HEK293 (cell line): ENCODE data around the gene PCSK1.

ENCODE experiments used
- CTCF ChIA-PET: fragments of 350-600 bp; formaldehyde crosslinking; extraction: SDS; loops from one replicate; lab custom pipeline; 2021; ENCODE audit warnings: antibody characterized with exemption; lab: Yijun Ruan, JAX
- POLR2A ChIA-PET: fragments of 300-600 bp; formaldehyde crosslinking; extraction: SDS; loops from one replicate; lab custom pipeline; 2020; ENCODE audit warnings: antibody characterized with exemption, inconsistent platforms; lab: Yijun Ruan, JAX
- H3K27ac ChIP-seq: fragments of 200-500 bp; sonication (Bioruptor generic); 2 replicates; pipeline ENCODE4 v1.5.1; 2014; ENCODE audit warnings: low read depth, low read length, control low read depth, inconsistent platforms; ENCODE audit errors: extremely low read depth
- H3K36me3 ChIP-seq, 2 experiments: fragments of 200-500 bp in 1 of 2; sonication (Bioruptor generic) in 1 of 2; 1 replicate in 1 of 2; 2 replicates in 1 of 2; pipeline ENCODE4 v1.5.1; 2014 to 2017; ENCODE audit warnings: inconsistent platforms in 2 of 2, low read length in 2 of 2; ENCODE audit not compliant: control insufficient read depth in 2 of 2, insufficient read depth in 1 of 2
- H3K4me1 ChIP-seq: fragments of 200-500 bp; sonication (Bioruptor generic); 2 replicates; pipeline ENCODE4 v1.5.1; 2014; ENCODE audit warnings: mild to moderate bottlenecking, low read length, inconsistent platforms; ENCODE audit not compliant: control insufficient read depth, insufficient read depth
- H3K4me3 ChIP-seq: 2 replicates; pipeline ENCODE4 v1.5.1; 2011; ENCODE audit warnings: low read depth, mild to moderate bottlenecking, control low read depth, low read length, moderate library complexity
- H3K9me3 ChIP-seq: fragments of 200-500 bp; sonication (Bioruptor generic); 2 replicates; pipeline ENCODE4 v1.5.1; 2014; ENCODE audit warnings: low read depth, low read length, inconsistent platforms; ENCODE audit not compliant: control insufficient read depth, insufficient read depth
- BCL11A ChIP-seq: fragments of 450-650 bp; formaldehyde crosslinking; IDR thresholded peaks from 2 replicates; pipeline ENCODE4 v1.5.1; 2016; ENCODE audit warnings: low read depth, missing biosample characterization, missing genetic modification characterization
- GLIS1 ChIP-seq: fragments of 450-650 bp; formaldehyde crosslinking; IDR thresholded peaks from 2 replicates; pipeline ENCODE4 v1.5.1; 2016; ENCODE audit warnings: missing biosample characterization, missing genetic modification characterization
- HIC1 ChIP-seq: fragments of 450-650 bp; formaldehyde crosslinking; IDR thresholded peaks from 2 replicates; pipeline ENCODE4 v1.5.1; 2016; ENCODE audit warnings: missing biosample characterization, missing genetic modification characterization
- KLF7 ChIP-seq: fragments of 450-650 bp; formaldehyde crosslinking; IDR thresholded peaks from 2 replicates; pipeline ENCODE4 v1.5.1; 2016; ENCODE audit warnings: missing biosample characterization, missing genetic modification characterization, borderline replicate concordance
- OVOL3 ChIP-seq: fragments of 450-650 bp; formaldehyde crosslinking; IDR thresholded peaks from 2 replicates; pipeline ENCODE4 v1.5.1; 2016; ENCODE audit warnings: missing biosample characterization, missing genetic modification characterization
- PRDM6 ChIP-seq: fragments of 450-650 bp; formaldehyde crosslinking; IDR thresholded peaks from 2 replicates; pipeline ENCODE4 v1.5.1; 2017; ENCODE audit warnings: missing biosample characterization, missing genetic modification characterization
- RBAK ChIP-seq: fragments of 450-650 bp; formaldehyde crosslinking; IDR thresholded peaks from 2 replicates; pipeline ENCODE4 v1.5.1; 2016; ENCODE audit warnings: missing biosample characterization, missing genetic modification characterization
- REPIN1 ChIP-seq: fragments of 450-650 bp; formaldehyde crosslinking; IDR thresholded peaks from 2 replicates; pipeline ENCODE4 v1.5.1; 2017; ENCODE audit warnings: missing biosample characterization, missing genetic modification characterization, low read depth
- REST ChIP-seq: fragments of 450-650 bp; formaldehyde crosslinking; IDR thresholded peaks from 2 replicates; pipeline ENCODE4 v1.5.1; 2016; ENCODE audit warnings: missing biosample characterization, missing genetic modification characterization
- TSHZ1 ChIP-seq: fragments of 450-650 bp; formaldehyde crosslinking; IDR thresholded peaks from 2 replicates; pipeline ENCODE4 v1.5.1; 2016; ENCODE audit warnings: missing biosample characterization, missing genetic modification characterization, borderline replicate concordance
- ZBTB8A ChIP-seq: fragments of 450-650 bp; formaldehyde crosslinking; IDR thresholded peaks from 2 replicates; pipeline ENCODE4 v1.5.1; 2016; ENCODE audit warnings: missing biosample characterization, missing genetic modification characterization
- ZNF114 ChIP-seq: fragments of 450-650 bp; formaldehyde crosslinking; IDR thresholded peaks from 2 replicates; pipeline ENCODE4 v1.5.0; 2017; ENCODE audit warnings: missing biosample characterization, missing genetic modification characterization
- ZNF19 ChIP-seq: fragments of 450-650 bp; formaldehyde crosslinking; IDR thresholded peaks from 2 replicates; pipeline ENCODE4; 2016; ENCODE audit warnings: missing biosample characterization, missing genetic modification characterization, low read depth
- ZNF335 ChIP-seq: fragments of 450-650 bp; formaldehyde crosslinking; conservative IDR thresholded peaks from 2 replicates; pipeline ENCODE4 v1.5.1; 2016; ENCODE audit warnings: missing biosample characterization, missing genetic modification characterization
- ZNF341 ChIP-seq: fragments of 450-650 bp; formaldehyde crosslinking; IDR thresholded peaks from 2 replicates; pipeline ENCODE4; 2016; ENCODE audit warnings: low read depth, missing biosample characterization, missing genetic modification characterization
- ZNF473 ChIP-seq: fragments of 450-650 bp; formaldehyde crosslinking; IDR thresholded peaks from 2 replicates; pipeline ENCODE4 v1.5.1; 2017; ENCODE audit warnings: missing biosample characterization, missing genetic modification characterization
- ZNF549 ChIP-seq: fragments of 450-650 bp; IDR thresholded peaks from 2 replicates; pipeline ENCODE4 v1.5.1; 2018; ENCODE audit warnings: missing biosample characterization, missing genetic modification characterization, mild to moderate bottlenecking, inconsistent platforms, moderate library complexity
- ZNF561 ChIP-seq: fragments of 450-650 bp; IDR thresholded peaks from 2 replicates; pipeline ENCODE4 v1.5.1; 2018; ENCODE audit warnings: missing biosample characterization, missing genetic modification characterization, borderline replicate concordance
- ZNF707 ChIP-seq: fragments of 450-650 bp; formaldehyde crosslinking; IDR thresholded peaks from 2 replicates; pipeline ENCODE4 v1.5.1; 2016; ENCODE audit warnings: missing biosample characterization, missing genetic modification characterization
- ZNF791 ChIP-seq: fragments of 450-650 bp; formaldehyde crosslinking; IDR thresholded peaks from 2 replicates; pipeline ENCODE4 v1.5.1; 2016; ENCODE audit warnings: missing biosample characterization, missing genetic modification characterization
- ZNF843 ChIP-seq: fragments of 450-650 bp; formaldehyde crosslinking; IDR thresholded peaks from 2 replicates; pipeline ENCODE4 v1.5.1; 2016; ENCODE audit warnings: missing biosample characterization, missing genetic modification characterization

PCSK1 gene

DNA sequence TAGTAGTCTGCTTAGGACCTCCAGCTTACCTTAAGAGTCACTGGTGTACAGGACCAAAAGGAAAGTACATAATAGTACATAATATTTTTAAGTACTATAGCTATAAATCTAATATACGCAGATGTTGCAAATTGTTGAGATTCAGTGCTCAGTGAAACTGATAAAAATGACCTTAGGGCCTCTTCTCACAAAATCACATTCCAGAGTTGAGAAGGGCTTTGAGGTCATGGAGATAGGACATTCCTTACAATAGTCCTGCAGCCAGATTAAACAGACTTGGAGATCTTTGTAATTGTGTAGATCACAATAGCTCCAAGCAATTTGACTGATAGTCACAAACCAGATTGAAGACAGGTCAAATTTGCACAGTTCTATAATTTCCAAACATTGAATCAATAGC, 37.7 kb upstream of the PCSK1 start (continued):
- TF ChIP-seq TSHZ1 (tag by site-specific recombination) (no peak), ZNF707 (tag by site-specific recombination) (no peak), ZBTB8A (tag by site-specific recombination) (no peak)

- CTCF ChIA-PET = no interaction called here
- TF ChIP-seq ZNF19 (no peak), ZNF114 (tag by site-specific recombination) (no peak), ZNF341 (tag by site-specific recombination) (no peak), PRDM6 (tag by site-specific recombination) (no peak), ZNF549 (tag by site-specific recombination) (no peak), RBAK (tag by site-specific recombination) (no peak), GLIS1 (no peak), OVOL3 (tag by site-specific recombination) (no peak), HIC1 (tag by site-specific recombination) (no peak), BCL11A (tag by site-specific recombination) (no peak), ZNF335 (tag by site-specific recombination) (no peak)
- H3K27ac ChIP-seq = no peak overlapping the region
- no peak overlapping the region for H3K4me3 ChIP-seq
- POLR2A ChIA-PET = no interaction called here
- no peaks in the 10 kb centered on the region for H3K36me3 ChIP-seq
- no peaks in the 10 kb centered on the region for H3K4me1 ChIP-seq
- no peaks in the 10 kb centered on the region for H3K9me3 ChIP-seq
Measured at GRCh38 chr5:96468956-96469355, 35.9 kb upstream of the PCSK1 start.

- H3K4me3 ChIP-seq = no peak overlapping the region
- POLR2A ChIA-PET = no interaction called here
- H3K9me3 ChIP-seq = no peaks in the 10 kb centered on the region
- no peaks in the 10 kb centered on the region for H3K4me1 ChIP-seq
- H3K36me3 ChIP-seq = no peaks in the 10 kb centered on the region
- CTCF ChIA-PET = no interaction called here
- H3K27ac ChIP-seq = no peak overlapping the region
- no peak for TF ChIP-seq REPIN1 (tag by site-specific recombination)
- no peak for TF ChIP-seq ZNF791 (tag by site-specific recombination)
- TF ChIP-seq ZNF561 (tag by site-specific recombination) = no peak
- no peak for TF ChIP-seq HIC1 (tag by site-specific recombination)
- TF ChIP-seq REST = no peak
- TF ChIP-seq ZNF473 (tag by site-specific recombination) = no peak
- TF ChIP-seq ZNF843 = no peak
- no peak for TF ChIP-seq KLF7 (tag by site-specific recombination)
- TF ChIP-seq ZNF335 (tag by site-specific recombination) = no peak
Measured at GRCh38 chr5:96463091-96463490, 30.0 kb upstream of the PCSK1 start.
